Spinal cord (tissue), 10 donors: ENCODE results near the gene COX5A. TPM values are rescaled to one million over a fixed set of nuclear protein-coding genes. Genes with fewer than 3 reads are reported as not detected.
A peak's percentile ranks its signal among the peaks of the same experiment; 100 is the strongest.

Experiments used
- DNase-seq, 6 donors: peaks; one replicate each; pipeline versions ENCODE4 v3.0.0 to v3.0.0-alpha.2; 2013 to 2015; ENCODE audit warnings: low spot score in 6 of 6, low read depth in 4 of 6
- H3K27ac ChIP-seq: one replicate; pipeline ENCODE4 v1.5.1; 2013; ENCODE audit warnings: low read depth, low read length, control low read depth
- H3K27me3 ChIP-seq: one replicate; pipeline ENCODE4 v1.6.1; 2013; ENCODE audit warnings: low read length; ENCODE audit not compliant: control insufficient read depth, insufficient read depth
- H3K36me3 ChIP-seq: one replicate; pipeline ENCODE4 v1.6.1; 2013; ENCODE audit warnings: low read length; ENCODE audit not compliant: control insufficient read depth, insufficient read depth
- H3K4me1 ChIP-seq: one replicate; pipeline ENCODE4 v1.6.1; 2013; ENCODE audit warnings: low read length; ENCODE audit not compliant: control insufficient read depth, insufficient read depth
- H3K4me3 ChIP-seq: one replicate; pipeline ENCODE4 v1.5.1; 2013; ENCODE audit warnings: low read depth, low read length, control low read depth
- H3K9me3 ChIP-seq: one replicate; pipeline ENCODE4 v1.6.1; 2013; ENCODE audit warnings: low read length; ENCODE audit not compliant: control insufficient read depth, insufficient read depth
- WGBS: methylation state at CpG from one replicate; pipeline ENCODE4 v1.1.5; 2013; ENCODE audit warnings: missing lambda C conversion rate; ENCODE audit not compliant: insufficient coverage; 5-methylcytosine and 5-hydroxymethylcytosine counted together
- polyA plus RNA-seq, 2 donors: library from polyadenylated mRNA; unstranded; fragments of 120-200 nt; gene quantifications; one replicate each; pipeline ENCODE4 v1.2.1, GENCODE V29; 2013; ENCODE audit not compliant: insufficient read length in 2 of 2
- total RNA-seq, 2 donors: library from RNA; depleted of rRNA in 1 of 2; stranded (reverse); fragments of 120-200 nt in 1 of 2; fragments of >200 nt in 1 of 2; gene quantifications; one replicate each; pipeline versions ENCODE4 v1.2.3 to v1.2.4, GENCODE V29; 2013 to 2014
- donor health status: healthy.

COX5A gene
- total and polyA plus RNA-seq, 4 donors: 58.1 to 354 (median 225) TPM

GRCh38 chr15:74884428-74885223, 53.2 kb downstream of the COX5A start:
- no peak for DNase-seq
- peaks cover 12% of the 10 kb centered on the region for H3K4me1 ChIP-seq
- no peaks in the 10 kb centered on the region for H3K9me3 ChIP-seq
- no peak overlapping the region for H3K4me3 ChIP-seq
- WGBS: 93% methylated on average over 3 of the region's 4 CpGs
- H3K36me3 ChIP-seq: no peaks in the 10 kb centered on the region
- H3K27ac ChIP-seq: no peak overlapping the region
- H3K27me3 ChIP-seq: no peaks in the 10 kb centered on the region

- DNase-seq: no peak
- H3K4me3 ChIP-seq: no peak overlapping the region
- H3K4me1 ChIP-seq: no peaks in the 10 kb centered on the region
- no peaks in the 10 kb centered on the region for H3K9me3 ChIP-seq
- WGBS: 90% methylated on average over 6 of the region's 6 CpGs
- H3K27ac ChIP-seq: no peak overlapping the region
- no peaks in the 10 kb centered on the region for H3K36me3 ChIP-seq
- H3K27me3 ChIP-seq: no peaks in the 10 kb centered on the region
Measured at GRCh38 chr15:74882528-74882927, 55.3 kb downstream of the COX5A start.

GRCh38 chr15:74878273-74878672, 59.6 kb downstream of the COX5A start:
- H3K27me3 ChIP-seq: no peaks in the 10 kb centered on the region
- no peak overlapping the region for H3K27ac ChIP-seq
- peak in 1 of 6 donors; percentile 25 for DNase-seq
- H3K9me3 ChIP-seq: no peaks in the 10 kb centered on the region
- H3K4me3 ChIP-seq: no peak overlapping the region
- H3K36me3 ChIP-seq: no peaks in the 10 kb centered on the region
- peaks cover 7% of the 10 kb centered on the region for H3K4me1 ChIP-seq
- 67% methylated on average over 1 of the region's 4 CpGs for WGBS

GRCh38 chr15:74873756-74874424, 64.0 kb downstream of the COX5A start:
- Histone ChIP-seq H3K4me3 (peak overlapping the region; percentile 96), H3K36me3 (no peaks in the 10 kb centered on the region), H3K4me1 (peaks cover 30% of the 10 kb centered on the region), H3K27ac (peak overlapping the region; percentile 45), H3K27me3 (no peaks in the 10 kb centered on the region), H3K9me3 (no peaks in the 10 kb centered on the region)
- DNase-seq: no peak
- 8% methylated on average over 8 of the region's 16 CpGs for WGBS

GRCh38 chr15:74873036-74873755, 64.7 kb downstream of the COX5A start, which contains the start of gene SCAMP2:
SCAMP2 (minus strand) TSS chr15:74873365; CDS start chr15:74873255, 110 bp downstream.
- peaks cover 30% of the 10 kb centered on the region for H3K4me1 ChIP-seq
- no peaks in the 10 kb centered on the region for H3K27me3 ChIP-seq
- under 1% methylated on average over 34 of the region's 52 CpGs for WGBS
- peak; percentile 90 to 99 (median 94) for DNase-seq
- H3K9me3 ChIP-seq: no peaks in the 10 kb centered on the region
- H3K36me3 ChIP-seq: peaks cover 4% of the 10 kb centered on the region
- H3K4me3 ChIP-seq: peak within 1 kb of the TSS; percentile 96
- peak within 1 kb of the TSS; percentile 93 for H3K27ac ChIP-seq

GRCh38 chr15:74872702-74873035, 65.2 kb downstream of the COX5A start:
- under 1% methylated on average over 10 of the region's 11 CpGs for WGBS
- peak overlapping the region; percentile 93 for H3K27ac ChIP-seq
- peaks cover 30% of the 10 kb centered on the region for H3K4me1 ChIP-seq

GRCh38 chr15:74870436-74871215, 67.2 kb downstream of the COX5A start:
- no peaks in the 10 kb centered on the region for H3K9me3 ChIP-seq
- no peaks in the 10 kb centered on the region for H3K27me3 ChIP-seq
- WGBS: 68% methylated on average over 4 of the region's 6 CpGs
- H3K4me3 ChIP-seq: no peak overlapping the region
- H3K4me1 ChIP-seq: peaks cover 30% of the 10 kb centered on the region
- peaks cover 4% of the 10 kb centered on the region for H3K36me3 ChIP-seq
- no peak for DNase-seq
- no peak overlapping the region for H3K27ac ChIP-seq

More at GRCh38 chr15:74872702-74873035, 65.2 kb downstream of the COX5A start:
- DNase-seq: no peak
- peaks cover 4% of the 10 kb centered on the region for H3K36me3 ChIP-seq
- H3K9me3 ChIP-seq: no peaks in the 10 kb centered on the region
- H3K27me3 ChIP-seq: no peaks in the 10 kb centered on the region
- peak overlapping the region; percentile 96 for H3K4me3 ChIP-seq
